Mesothelial cell of epicardium (in vitro differentiated cells): Measurements from ENCODE around the gene FSTL5. TPM values are rescaled to one million over a fixed set of nuclear protein-coding genes. Genes with fewer than 3 reads are reported as not detected.

Source experiments
- DNase-seq, 2 experiments: peaks; one replicate each; pipeline ENCODE4 v3.0.0; 2021; ENCODE audit warnings: low spot score in 2 of 2; ENCODE audit not compliant: unreplicated experiment in 2 of 2
- H3K27ac Mint-ChIP-seq: 2 replicates; pipeline ENCODE4 v1.8.0; 2021; ENCODE audit warnings: mixed read lengths
- H3K27me3 Mint-ChIP-seq: 2 replicates; pipeline ENCODE4 v1.8.0; 2021; ENCODE audit warnings: low read depth, mixed read lengths
- H3K36me3 Mint-ChIP-seq: 2 replicates; pipeline ENCODE4 v1.8.0; 2021; ENCODE audit warnings: mixed read lengths
- H3K4me1 Mint-ChIP-seq: 2 replicates; pipeline ENCODE4 v1.8.0; 2021; ENCODE audit warnings: mixed read lengths
- H3K4me3 Mint-ChIP-seq: 2 replicates; pipeline ENCODE4 v1.8.0; 2021; ENCODE audit warnings: mild to moderate bottlenecking, moderate library complexity, mixed read lengths
- H3K9me3 Mint-ChIP-seq: 2 replicates; pipeline ENCODE4 v1.8.0; 2021; ENCODE audit warnings: mixed read lengths
- total RNA-seq: library from RNA; stranded (reverse); gene quantifications from 3 replicates; pipeline ENCODE4 v1.2.1, GENCODE V29; 2021
- TF ChIP-seq, protein P1 (sequence below): fragments of 200-600 bp; sonication (generic); IDR thresholded peaks from one replicate; pipeline ENCODE4 v1.5.0; 2021; ENCODE audit warnings: antibody characterized with exemption; ENCODE audit not compliant: unreplicated experiment

The FSTL5 gene
- total RNA-seq, 1 donor from 2014 or later = 0.04 TPM

DNA sequence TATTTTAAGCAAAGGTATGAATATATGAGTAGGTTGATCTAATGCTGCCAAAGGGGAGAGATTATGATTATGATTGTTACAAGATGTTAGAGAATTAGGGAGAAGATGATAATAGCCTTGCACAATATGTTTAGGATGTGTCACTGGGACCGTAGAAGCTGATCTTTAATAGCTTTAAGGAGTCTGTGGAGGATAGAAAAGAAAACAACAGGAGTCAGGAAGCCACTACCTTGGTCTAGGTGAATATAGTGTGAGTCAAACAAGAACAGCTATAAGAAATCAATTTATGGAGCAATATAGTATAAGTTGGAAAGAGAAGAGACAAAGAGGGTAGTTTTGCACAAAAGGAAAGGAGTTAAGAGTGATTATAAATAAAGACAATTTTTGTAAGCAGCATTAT, 232.7 kb downstream of the FSTL5 start:
- TF ChIP-seq, protein P1, sequence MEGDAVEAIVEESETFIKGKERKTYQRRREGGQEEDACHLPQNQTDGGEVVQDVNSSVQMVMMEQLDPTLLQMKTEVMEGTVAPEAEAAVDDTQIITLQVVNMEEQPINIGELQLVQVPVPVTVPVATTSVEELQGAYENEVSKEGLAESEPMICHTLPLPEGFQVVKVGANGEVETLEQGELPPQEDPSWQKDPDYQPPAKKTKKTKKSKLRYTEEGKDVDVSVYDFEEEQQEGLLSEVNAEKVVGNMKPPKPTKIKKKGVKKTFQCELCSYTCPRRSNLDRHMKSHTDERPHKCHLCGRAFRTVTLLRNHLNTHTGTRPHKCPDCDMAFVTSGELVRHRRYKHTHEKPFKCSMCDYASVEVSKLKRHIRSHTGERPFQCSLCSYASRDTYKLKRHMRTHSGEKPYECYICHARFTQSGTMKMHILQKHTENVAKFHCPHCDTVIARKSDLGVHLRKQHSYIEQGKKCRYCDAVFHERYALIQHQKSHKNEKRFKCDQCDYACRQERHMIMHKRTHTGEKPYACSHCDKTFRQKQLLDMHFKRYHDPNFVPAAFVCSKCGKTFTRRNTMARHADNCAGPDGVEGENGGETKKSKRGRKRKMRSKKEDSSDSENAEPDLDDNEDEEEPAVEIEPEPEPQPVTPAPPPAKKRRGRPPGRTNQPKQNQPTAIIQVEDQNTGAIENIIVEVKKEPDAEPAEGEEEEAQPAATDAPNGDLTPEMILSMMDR = no peak
- no peak overlapping the region for H3K4me3 Mint-ChIP-seq
- no peaks in the 10 kb centered on the region for H3K36me3 Mint-ChIP-seq
- DNase-seq = no peak
- H3K9me3 Mint-ChIP-seq = no peaks in the 10 kb centered on the region
- H3K4me1 Mint-ChIP-seq = peaks cover 2% of the 10 kb centered on the region
- H3K27ac Mint-ChIP-seq = no peak overlapping the region
- no peaks in the 10 kb centered on the region for H3K27me3 Mint-ChIP-seq

DNA sequence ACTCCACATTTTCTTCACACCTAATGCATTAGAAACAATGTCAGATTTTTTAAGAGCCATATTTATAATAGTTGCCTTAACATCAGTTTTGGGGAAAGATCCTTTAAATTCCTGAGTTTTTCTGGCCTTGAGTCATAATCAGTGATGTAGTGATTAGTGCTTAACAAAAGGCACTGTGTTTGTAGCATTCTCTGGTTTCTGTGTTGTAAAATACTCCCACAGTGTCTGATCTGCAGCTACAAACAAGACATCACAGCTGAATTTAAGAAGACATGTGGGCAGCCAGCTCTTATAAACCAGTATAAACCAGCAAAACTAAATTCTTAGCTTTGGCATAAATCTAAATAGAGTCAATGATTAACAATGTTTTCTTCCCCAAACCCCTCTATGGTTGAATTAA, 233.8 kb downstream of the FSTL5 start:
- H3K36me3 Mint-ChIP-seq = no peaks in the 10 kb centered on the region
- TF ChIP-seq, protein P1 = no peak
- H3K9me3 Mint-ChIP-seq = no peaks in the 10 kb centered on the region
- H3K4me3 Mint-ChIP-seq = no peak overlapping the region
- H3K27ac Mint-ChIP-seq = no peak overlapping the region
- no peak for DNase-seq
- H3K27me3 Mint-ChIP-seq = no peaks in the 10 kb centered on the region
- H3K4me1 Mint-ChIP-seq = peaks cover 2% of the 10 kb centered on the region

DNA sequence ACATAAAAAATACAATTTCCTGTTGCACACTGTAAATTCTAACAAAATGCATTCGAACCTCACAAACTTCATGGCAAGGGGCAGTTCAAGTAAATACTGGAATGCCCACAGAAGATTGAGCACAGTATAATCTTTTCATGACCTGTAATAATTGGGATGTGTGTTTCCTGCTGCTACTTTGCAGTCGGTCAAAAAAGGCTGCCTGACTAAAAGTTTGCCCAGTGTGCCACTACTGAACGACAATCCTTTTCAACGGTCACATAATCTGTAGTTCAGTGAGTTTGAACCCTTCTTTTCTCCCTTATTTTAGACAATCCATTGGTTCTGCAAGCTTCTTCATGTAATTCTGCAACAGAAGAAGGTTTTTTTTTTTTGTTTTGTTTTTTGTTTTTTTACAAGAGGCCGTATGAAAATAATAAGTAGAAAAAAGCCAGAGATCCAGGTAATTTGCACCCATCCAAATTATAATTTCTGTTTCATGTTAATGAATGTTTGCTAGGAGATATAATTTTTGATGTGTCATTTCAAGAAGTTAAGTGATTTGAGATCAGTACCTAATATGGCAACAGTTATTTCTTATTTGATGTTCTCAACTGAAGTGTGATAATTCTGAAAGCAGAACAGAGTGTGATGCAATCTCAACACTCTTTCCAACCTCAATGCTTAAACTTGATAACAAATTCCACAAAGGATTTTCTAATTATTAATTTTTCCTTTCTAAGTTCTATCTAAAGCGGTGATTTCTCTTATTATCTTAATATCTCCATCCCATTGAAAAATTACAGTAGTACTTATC, 237.6 kb downstream of the FSTL5 start:
- H3K9me3 Mint-ChIP-seq = no peaks in the 10 kb centered on the region
- H3K27me3 Mint-ChIP-seq = no peaks in the 10 kb centered on the region
- peaks cover 2% of the 10 kb centered on the region for H3K4me1 Mint-ChIP-seq
- TF ChIP-seq, protein P1 = no peak
- H3K27ac Mint-ChIP-seq = no peak overlapping the region
- no peak for DNase-seq
- H3K4me3 Mint-ChIP-seq = no peak overlapping the region
- H3K36me3 Mint-ChIP-seq = no peaks in the 10 kb centered on the region

DNA sequence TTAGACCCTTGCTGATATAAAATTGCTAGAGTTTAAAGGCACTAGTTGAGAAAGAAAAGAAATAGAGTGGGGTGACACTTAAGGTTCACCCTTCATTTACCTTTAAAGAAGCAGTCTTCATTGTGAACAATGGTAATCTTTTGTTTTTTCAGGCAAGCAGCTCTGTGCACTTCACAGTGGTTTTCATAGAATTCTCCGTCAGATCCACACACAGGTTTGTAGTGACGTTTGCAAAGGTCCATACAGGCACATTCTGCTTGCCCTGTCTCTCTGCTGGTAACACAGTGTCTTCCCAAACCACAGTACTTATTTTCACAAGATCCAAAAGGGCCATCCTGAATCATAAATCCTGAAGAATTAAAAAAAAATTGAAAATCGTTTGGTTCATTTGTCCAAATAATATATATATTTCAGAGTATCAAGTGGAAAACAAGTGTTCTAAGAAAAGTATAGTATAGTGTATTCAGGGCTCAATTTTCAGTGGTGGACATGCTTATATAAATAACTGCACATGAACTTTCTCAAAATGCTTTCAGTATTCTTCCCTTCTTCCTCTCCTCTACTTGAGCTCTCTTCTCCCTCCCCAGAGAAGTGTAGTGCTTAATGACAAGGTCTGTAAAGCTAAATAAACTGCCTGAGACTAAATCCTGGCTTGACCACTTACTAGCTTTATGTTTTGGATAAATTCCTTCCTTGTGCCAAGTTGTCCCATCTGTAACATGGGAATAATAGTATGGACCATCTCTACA, 243.3 kb downstream of the FSTL5 start:
- Mint-ChIP-seq H3K4me1 (no peaks in the 10 kb centered on the region), H3K36me3 (no peaks in the 10 kb centered on the region), H3K9me3 (no peaks in the 10 kb centered on the region), H3K4me3 (no peak overlapping the region), H3K27me3 (no peaks in the 10 kb centered on the region), H3K27ac (no peak overlapping the region)
- TF ChIP-seq, protein P1 = no peak
- DNase-seq = no peak

DNA sequence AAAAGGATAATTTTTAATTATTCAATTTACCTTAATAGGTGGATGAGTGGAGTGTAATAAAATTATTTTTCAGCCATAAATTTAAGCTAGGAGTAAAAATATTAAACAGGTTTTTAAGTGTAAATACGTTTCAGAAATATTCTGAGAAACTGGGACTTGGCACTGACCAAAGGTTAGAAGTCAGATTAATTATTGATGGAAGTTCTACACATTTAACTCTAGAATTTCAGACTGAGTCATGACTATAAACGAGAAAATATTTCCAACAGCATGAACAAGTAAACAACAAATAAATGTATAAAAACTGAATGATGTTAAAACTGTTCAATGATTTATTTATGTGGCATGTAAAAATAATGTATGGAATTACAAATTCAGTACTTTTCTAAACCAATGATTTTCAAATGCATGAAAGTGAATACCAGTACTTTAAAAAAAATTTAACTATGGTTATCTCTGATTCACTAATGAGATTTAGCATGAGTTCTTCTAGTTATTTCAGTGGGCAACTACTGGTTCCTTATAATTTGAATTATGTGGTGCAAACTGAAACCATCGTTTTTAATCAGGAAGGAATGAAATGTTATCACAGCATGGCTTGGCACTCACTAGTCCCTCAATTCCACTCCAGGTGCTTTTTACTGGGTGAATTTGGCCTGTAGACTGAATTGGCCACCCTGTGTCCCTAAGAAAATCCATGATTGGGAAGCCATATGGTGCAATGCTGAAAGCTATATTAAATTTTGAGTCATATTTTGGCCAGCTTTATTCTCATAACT, 244.2 kb downstream of the FSTL5 start:
- no peak overlapping the region for H3K27ac Mint-ChIP-seq
- H3K27me3 Mint-ChIP-seq = no peaks in the 10 kb centered on the region
- H3K36me3 Mint-ChIP-seq = no peaks in the 10 kb centered on the region
- TF ChIP-seq, protein P1 = no peak
- no peak overlapping the region for H3K4me3 Mint-ChIP-seq
- no peaks in the 10 kb centered on the region for H3K9me3 Mint-ChIP-seq
- no peak for DNase-seq
- no peaks in the 10 kb centered on the region for H3K4me1 Mint-ChIP-seq
